GM19035 (cell line): ENCODE results near the gene ZNF681.
"Not testable (repeated sequence)": the region's sequence is repeated elsewhere in the genome, so short reads cannot be mapped to it uniquely, and the experiment has no call there.

Experiments
- ATAC-seq: cut with Tn5 transposase; IDR thresholded peaks from one replicate; pipeline ENCODE4 v1.9.1; 2021; ENCODE audit not compliant: unreplicated experiment

The ZNF681 gene

DNA sequence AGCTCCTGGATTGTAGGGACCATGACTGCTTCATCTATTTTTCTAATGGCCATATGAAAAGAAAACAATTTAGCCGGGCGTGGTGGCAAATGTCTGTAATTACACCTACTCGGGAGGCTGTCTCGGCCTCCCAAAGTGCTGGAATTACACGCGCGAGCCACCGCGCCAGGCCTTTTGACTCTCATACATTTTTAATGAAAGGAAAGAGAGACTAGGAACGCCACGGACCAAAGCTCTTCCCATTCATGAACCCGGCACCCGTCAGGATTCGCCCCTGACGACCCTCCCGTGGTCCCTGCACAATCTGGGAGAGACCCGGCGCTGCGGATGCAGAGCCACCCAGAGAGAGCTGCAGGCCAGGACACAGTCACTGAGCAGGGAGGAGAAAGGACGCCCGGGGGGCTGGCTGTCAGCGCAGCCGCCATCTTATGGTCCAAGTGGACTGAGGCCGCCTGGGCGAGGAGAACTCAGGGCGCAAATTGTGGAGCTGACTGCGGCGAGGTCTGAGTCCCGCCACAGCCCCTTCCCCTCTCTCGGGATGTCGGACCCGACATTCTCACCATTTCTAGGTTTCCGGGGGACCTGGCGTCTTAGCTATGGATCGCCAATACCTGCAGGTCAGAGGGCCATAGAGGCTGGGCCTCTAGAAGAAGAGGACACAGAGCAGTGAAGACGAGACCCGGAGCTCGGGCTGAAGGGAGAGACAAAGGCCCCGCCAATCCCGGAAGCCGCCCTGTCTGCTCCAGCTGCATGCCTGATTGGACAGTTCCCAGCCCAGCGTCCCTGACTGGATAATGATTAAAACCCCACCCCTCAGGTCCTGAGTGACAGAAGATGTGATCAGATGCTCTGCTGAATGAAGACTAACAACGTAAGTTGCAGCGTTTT lies at the start of gene ZNF681:
Gene ZNF681 (minus strand): TSS at position 705 of the 888 bp plus-strand sequence. CDS start 142 bp downstream, at position 563.
- peak; percentile 78 for ATAC-seq

DNA sequence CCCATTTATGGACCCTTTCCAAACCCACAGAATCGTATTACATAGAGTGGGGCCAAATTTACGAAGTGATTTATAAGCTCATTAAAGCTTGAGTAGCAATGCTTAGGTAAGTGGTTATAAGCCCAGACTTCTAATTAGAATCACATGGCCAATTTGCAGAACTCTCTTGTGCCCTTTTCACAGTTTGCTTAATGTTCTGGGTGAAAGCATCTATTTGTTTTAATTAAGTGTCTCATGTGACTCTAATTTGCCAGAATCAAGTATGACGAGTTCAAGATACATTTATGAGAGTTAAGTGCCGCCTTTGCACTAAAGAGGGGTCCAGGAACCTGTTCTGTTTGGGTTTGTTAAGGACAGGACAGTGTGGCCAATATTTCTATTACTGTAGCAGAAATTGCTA lies 46.0 kb upstream of the ZNF681 start:
- no peak for ATAC-seq

DNA sequence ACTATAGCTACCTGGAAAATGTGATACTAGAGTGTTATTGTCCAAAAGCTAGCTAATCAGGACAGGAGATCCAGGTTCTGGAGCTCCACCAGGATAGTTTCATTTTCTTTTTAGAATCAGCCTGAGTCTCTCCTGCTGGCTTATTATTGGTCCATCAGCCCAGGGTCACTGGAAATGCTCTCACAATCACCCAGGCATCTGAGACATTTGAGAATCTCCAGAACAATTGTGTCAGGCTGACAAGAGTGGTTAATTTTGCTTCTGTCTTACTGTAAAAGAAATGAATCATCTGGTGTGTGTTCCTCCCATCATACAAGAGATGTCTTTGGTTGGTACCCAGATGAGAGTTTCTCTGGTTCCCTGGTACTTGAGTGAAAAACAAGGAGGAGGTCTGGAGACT lies 43.6 kb upstream of the ZNF681 start:
- ATAC-seq: no peak

DNA sequence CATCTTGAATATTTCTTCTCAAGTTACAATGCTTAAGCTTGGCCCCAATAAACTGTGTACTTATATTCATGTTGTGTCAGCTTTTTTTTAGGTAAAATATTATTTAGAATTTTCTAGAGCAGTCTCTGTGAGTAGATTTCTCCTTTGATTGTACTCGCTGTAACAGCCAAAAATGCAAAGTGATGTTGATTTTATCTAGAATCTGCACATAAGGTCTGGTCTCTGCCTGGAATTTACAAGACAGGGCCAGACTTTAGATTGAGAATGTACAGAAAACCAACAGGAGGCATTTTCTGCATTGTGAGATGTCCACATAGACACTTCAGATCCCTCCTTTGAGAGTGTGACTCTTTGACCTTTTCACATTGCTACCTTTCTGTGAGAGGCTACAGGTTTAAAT lies 43.1 kb upstream of the ZNF681 start:
- ATAC-seq: no peak

DNA sequence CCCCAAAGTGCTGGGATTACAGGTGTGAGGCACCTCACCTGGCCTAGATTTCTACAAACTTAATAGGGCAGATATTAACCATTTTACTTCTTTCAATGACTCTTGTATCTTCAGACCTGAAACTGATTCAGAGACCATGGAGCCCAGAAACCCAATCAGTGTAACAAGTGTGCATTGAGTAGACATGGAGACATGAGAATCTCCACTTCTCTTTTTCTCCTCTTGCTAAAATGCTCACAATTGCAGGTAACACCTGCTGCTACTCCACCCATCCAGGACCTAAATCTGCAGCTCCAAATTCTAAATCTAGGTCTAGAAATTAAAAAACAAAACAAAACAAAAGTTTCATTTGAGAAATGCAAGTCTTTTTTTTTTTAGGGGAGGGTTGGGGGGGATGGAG lies 42.2 kb upstream of the ZNF681 start:
- no peak for ATAC-seq

DNA sequence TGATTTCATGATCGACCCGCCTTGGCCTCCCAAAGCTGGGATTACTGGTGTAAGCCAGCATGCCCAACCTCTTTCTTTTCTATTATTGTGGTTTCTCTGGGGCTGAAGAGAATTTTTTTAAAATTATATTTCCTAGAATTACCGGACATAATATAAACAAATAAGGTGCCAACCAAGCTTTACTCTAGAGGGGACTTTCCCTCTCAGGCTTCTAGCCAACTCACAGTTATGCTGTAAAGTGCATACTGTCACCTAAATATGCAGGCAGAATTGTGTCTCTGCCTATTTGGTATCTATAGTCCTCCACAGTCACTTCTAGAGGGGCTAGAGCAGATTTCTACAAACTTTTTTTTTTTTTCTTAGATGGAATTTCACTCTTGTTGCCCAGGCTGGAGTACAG lies 41.6 kb upstream of the ZNF681 start:
- ATAC-seq: no peak

DNA sequence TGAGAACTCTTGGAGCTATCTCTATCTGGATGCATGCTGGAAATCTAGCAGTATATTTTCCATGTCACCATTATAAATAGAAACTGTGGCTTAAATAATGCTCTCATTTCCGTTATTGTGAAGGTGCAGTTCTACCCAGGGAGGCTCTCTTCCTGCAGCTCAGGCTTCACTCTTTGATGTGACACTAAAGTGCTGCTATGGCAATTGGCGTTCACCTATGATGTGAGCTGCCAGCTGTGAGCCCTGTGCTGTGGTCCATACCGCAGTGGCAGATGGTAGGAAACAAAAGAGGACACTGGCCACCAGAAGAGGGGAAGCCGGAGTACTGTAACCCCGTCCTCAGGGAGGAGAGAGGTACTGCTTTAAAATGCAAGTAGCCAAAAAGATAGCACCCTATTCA lies 40.6 kb upstream of the ZNF681 start:
- no peak for ATAC-seq

DNA sequence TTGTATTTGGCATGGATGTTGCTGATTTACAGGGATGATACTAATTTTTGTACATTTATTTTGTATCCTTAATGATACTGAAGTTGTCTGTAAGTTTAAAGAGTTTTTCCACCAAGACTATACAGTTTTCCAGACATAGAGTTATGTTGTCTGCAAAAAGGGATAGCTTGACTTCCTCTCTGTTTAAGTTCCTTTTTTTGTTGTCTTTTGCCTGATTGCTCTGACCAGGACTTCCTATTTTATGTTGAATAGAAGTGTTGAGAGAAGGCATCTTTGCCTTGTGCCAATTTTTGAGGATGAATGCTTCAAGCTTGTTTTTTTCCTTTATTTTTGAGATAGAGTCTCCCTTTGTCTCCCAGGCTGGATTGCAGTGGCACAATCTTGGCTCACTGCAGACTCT lies 36.8 kb upstream of the ZNF681 start:
- ATAC-seq: no peak

DNA sequence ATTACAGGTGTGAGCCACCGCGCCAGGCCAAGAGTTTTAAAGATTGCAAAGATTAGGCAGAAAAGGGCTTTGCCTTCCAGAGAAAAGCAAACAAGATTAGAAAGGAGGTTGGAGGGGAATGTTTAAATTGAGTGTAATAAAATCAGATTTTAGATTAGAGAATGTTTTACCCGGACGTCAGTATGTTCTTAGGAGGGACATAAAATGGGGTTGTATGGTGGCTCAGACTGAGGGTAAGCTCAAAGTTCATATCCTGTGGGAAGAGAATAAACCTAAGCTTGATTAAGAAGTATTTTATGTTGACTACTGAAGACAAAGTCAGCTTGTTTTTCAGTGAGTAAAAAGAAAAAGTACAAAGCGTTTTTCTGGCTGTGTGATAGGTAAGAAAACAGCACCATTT lies 34.1 kb upstream of the ZNF681 start:
- no peak for ATAC-seq

DNA sequence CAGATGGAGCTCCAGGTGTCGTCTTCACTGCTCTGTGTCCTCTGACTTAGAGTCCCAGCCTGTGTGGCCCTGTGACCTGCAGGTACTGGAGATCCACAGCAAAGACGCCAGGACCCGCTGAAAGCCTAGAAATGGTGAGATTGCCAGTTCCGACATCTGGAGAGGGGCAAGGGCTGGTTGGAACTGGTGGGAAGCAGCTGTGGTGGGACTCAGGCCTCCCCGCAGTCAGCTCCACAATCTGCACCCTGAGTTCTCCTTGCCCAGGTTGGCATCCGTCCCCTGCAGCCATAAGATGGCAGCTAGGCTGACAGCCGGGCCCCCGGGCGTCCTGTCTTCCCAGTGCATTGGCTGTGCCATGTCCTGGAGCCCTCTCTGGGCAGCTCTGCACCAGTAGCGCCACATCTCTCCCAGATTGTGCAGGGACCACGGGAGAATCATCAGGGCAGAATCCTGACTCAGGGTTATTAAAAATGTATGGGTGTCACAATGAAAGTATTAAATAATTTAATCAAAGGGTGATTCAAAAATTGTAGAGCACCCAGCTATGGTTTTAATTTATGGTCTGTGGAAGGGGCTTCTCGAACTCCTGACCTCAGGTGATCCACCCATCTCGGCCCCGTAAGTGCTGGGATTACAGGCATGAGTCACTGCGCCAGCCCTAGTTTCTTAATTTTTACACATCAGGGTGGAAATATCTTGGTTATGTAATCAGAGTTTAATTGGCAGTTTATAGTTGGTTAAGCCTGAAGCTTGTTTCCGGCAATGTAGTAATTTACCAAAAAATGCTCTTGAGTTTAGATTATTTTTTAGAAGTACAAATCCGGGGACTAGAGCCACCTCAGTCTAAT lies 32.2 kb upstream of the ZNF681 start:
- ATAC-seq: no peak

DNA sequence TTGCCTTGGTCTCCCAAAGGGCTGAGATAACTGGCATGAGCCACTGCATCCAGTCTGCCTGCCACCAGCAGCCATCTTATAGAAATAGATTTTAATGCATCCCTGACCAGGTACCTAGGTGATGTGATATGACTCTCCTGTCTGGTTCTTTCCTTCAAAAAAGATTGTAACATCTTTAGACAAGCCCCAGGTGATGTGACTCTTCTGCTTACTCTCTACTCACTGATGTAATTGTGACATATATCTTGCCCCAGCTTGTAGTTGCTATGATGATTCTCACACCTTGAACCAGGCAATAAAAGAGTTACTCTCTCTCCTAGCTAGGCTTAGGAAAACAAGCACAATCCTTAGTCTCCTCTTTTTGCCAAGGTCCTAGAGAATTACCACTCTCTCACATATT lies 30.6 kb upstream of the ZNF681 start:
- ATAC-seq: no peak

DNA sequence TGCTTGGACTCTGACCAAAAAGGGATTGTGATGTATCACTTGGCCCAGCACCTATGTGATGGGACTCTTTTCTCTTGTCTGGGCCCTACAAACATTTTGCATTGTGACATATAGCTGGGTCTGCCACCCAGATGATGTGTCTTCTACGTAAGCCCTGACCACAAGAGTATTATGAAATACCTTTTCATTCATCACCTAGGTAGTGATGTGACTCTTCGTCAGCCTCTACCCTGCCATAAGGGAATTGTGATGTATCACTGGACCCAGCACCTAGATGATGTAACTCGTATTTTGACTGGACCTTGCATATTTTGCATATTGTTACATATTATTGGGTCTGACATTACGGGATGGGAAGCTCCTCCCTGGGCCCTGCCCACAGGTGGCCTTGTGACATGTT lies 29.7 kb upstream of the ZNF681 start:
- no peak for ATAC-seq

DNA sequence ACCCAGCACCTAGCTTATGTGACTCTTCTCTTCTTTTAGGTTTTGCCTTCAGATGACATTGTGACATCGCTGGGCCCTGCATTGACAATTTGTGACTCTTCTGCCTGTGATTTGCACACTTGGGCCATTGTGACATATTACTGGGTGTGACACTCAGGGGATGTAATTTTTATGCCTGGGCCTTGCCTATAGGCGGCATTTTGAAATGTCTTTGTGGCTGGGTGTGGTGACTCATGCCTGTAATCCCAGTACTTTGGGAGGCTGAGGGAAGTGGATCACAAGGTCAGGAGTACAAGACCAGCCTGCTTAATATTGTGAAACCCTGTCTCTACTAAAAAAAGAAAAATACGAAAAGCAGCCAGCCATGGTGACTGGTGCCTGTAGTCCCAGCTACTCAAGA lies 28.4 kb upstream of the ZNF681 start:
- ATAC-seq: no peak

DNA sequence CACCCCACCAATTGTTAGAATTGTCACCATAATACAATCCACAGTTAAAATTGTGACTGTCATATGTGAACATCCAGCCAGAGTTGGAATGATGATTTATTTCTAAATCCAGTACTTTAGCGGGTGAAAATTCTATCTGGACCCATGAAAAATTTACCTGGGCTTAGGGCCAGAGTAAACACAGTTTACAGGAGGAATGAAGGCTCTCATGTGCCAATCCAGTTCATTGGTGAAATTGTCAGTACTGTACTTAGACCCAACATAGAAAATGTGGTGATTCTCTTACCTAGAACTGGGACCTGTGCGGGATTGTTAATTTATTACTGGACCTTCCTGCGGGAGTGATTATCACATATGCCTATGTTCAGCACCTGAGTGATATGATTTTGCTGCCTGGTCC lies 27.3 kb upstream of the ZNF681 start:
- ATAC-seq: no peak

DNA sequence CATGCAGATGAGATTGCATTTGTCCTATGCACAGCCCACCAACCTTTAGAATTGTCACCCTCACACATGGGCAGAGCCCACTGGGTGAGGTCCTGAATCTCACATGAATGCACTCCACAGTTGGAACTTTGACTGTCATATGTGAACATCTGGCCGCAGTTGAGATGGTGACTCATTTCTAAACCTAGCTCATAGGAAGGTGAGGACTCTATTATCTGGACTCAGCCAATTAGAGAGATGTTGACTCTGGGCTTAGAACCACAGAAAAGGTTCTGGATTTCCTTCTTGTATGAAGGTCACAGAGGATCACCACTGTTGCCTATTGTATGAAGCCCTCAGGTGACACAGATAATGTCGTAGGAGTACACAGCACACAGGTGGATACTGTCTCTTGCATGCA lies 25.6 kb upstream of the ZNF681 start:
- ATAC-seq: no peak

DNA sequence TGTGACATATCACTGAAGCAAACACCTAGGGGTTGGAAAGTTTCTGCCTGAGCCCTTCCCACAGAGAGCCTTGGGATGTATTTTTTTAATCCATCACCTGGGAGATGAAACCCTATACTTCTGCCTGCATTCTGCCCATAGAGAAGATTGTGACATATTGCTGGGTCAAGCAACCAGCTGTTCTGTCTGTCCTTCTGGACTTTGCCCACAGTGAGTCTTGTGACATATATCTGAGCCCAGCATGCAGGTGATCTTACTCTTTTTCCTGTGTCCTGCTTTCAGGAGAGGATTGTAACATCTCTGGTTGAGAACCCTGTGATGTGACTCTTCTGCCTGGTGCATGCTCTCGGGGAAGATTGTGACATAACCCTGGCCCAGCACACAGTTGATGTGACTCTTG lies 24.9 kb upstream of the ZNF681 start:
- ATAC-seq: no peak

DNA sequence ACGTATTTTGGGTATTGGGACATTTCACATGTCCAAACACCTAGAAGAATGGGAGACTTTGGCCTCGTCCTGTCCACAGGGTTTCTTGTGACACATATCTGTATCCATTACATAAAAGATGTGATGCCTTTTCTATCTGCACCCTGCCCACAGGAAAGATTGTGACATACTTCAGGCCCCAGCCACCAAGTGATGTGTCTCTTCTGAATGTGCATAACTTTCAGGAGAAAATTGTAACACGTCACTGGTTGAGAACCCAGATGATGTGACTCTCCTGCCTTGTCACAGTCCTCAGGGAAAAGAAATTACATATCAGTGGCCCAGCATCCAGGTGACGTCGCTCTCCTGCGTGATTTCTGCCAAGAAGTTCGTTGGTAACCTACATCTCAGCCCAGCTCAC lies 21.0 kb upstream of the ZNF681 start:
- ATAC-seq: no peak

DNA sequence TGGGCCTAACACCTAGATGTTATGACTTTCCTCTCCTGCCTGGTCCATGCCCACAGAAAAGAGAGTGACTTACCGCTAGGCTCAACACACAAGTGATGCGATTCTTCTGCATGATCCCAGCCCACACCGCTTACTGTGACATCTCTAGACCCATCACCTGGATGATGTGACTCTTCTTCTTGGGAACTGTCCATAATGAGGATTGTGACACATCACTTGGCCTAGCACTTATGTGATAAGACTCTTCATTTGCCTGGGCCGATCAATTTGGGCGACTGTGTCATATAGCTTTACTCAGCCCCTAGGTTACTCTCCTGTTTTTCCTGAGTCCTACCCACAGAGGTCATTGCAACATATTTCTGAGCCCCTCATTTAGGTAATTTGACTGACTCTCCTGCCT lies 19.9 kb upstream of the ZNF681 start:
- ATAC-seq: no peak

DNA sequence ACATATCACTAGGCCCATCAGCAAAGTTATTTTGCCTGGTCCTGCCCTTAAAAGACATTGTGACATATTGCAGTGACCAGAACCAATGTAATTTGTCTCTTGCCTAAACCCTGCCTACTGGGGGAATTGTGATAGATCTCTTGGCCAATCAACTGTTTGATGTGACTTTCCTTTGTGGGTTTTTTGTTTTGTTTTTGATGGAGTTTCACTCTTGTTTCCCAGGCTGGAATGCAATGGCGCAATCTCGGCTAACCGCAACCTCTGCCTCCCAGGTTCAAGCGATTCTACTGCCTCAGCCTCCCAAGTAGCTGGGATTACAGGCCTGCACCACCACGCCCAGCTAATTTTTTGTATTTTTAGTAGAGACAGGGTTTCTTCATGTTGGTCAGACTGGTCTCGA lies 19.3 kb upstream of the ZNF681 start:
- not testable (repeated sequence) for ATAC-seq

DNA sequence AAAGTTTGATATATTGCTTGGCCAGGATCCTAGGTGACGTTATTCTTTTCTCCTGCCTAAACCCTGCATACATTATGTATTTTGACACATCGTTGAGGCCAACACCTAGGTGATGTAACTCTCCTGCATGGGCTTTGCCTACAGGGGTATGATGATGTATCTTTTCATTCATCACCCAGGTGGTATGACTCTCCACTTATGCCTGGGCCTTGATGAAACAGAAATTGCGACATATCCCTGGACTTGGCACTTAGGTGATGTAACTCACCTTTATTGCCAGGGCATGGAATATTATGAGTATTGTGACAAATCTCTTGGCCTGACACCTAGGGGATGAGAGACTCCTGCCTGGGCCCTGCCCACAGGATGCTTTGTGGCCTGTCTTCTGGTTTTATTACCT lies 18.5 kb upstream of the ZNF681 start:
- ATAC-seq: no peak

DNA sequence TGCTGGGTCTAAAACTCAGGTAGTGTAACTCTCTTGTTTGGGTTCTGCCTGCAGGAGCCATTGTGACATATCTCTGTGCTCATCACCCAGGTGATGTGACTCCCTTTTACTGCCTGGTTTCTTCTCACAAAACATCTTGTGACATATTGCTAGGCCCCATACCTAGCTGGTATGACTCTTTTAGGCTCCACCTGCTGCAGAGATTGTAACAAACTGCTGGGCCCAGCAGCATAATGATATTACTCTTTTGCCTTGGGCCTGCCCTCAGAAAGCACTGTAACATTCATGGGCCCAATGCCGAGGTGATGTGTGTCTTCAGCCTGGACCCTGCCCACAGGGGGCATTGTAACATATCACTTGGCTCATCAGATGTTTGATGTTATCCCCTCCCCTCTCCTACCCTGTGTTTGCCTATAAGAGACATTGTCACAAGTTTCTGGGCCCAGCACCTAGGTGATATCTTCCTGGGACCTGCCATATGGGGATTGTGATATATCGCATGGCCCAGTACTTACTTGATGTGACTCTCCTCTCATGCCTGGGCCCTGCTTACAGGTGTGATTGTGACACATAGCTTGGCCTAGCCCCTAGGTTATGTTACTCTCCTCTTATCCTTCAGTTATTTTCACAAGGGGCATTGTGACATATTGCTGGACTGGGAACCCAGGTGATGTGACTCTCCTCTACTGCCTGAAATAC lies 18.0 kb upstream of the ZNF681 start:
- no peak for ATAC-seq
